HG03442 (cell line): Measurements from ENCODE around the gene CLEC7A.

Experiments used
- ATAC-seq: cut with Tn5 transposase; IDR thresholded peaks from one replicate; pipeline ENCODE4 v1.9.1; 2021; ENCODE audit warnings: mild to moderate bottlenecking, moderate library complexity; ENCODE audit not compliant: unreplicated experiment

The CLEC7A gene

DNA sequence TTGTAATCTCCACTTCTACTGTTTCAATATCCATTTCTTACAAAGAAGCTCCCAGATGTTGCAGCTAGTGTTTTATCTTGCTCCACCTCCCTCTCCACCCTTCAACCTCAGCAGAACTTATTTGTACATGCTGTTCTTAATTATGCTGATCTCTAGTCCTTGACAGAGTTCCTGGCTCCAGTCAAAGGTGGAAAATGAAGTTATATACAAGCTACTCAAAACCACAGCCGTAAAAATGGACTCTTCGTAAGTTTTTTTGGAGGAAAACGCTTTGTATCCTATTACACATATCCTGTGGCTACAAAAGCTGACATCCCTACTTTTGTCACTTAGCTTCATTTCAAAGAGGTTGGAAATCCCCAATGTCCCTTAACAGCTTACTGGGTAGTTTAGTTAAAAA, 32.5 kb downstream of the CLEC7A start:
- ATAC-seq = no peak

DNA sequence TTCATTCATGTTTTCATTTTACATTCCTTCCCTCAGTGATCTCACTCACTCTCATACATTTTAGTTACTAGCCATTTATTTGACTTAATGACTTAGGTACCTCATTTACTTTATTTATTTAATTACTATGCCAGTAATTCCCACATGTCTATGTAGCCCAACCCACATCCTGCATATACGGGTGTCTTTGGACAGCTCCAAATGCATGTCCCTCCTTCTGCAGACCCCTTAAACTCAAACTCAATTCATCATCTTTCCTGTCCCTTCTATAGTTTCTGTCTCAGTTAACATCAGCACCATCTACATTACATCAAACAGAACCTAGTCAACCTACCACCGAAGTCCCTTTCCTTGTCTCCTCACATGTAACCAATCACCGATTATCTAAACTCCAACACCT, 34.0 kb downstream of the CLEC7A start:
- ATAC-seq = no peak

DNA sequence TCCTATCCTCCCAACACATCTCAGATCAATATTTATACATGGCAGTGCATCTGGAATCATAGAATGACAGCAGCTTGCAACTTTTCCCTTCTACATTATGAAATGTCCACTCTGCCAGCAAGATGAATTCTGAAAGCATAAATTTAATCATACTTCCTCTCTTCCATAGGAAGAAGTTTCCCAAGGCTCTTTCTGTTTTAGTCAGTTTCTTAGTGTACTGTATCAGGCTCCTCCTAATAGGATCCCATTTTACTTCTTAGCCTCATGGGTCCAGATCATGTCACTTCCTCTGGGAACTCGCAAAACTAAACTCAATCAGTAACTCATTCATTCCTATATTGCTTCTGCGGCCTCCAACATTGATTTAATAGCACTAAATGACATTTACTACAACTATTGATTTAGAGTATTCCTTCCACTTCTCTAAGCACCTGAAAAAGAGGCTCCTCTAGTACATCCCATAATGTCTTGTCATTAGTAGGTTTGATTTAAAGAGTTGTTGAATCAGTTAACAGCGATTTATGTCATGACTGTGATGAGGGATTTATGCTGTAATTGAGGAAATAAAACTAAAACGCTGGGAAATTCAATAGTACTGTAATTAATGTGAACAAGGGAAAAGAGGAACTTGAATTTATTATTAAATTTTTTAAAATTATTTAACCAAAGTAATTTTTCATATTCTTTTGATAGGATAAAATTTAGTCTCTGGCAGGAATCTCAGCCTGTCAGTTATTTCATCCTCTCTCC, 35.2 kb downstream of the CLEC7A start:
- ATAC-seq = no peak

DNA sequence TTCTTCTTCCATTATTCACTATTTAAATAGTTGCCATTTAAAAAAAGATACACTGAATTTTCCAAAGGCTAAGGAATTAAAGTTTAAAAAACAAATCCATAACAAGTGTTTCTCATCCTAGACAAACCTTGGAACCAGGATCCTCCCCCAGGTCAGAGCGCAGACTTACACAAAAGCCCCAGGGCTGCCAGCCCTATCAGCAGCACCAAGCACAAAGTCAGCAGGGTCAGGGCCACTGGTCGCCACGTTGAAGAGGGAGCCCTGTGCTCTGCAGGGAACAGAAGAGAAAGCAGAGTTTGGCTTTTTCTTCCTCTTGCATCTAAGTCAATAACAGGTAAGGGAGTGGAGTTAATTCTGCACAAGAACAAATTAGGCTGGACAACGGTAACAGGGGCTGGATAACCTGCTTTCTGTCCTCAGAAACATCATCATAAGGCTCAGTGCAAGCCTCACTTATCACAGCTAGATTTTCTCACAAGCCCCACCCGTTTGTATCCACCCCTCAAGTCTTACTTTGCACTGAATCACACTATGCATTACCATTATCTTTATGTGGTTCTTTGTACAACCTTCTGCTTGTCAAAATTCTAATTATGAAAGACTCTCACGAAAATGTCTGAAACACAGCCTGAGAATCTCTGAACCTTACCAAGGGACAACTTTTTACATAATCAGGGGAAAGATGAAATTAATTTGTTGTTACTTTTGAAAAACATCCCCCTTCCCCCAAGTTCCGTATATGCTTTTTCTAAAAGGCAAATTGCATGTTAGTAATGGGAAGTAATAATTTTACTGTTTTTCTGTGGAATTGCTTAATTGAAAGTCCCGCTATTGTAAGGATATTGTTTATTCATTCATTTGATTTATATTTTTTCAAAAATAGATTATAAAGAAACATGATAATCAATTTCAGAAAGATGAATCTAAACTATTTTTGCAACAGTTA, 40.8 kb downstream of the CLEC7A start:
- no peak for ATAC-seq

DNA sequence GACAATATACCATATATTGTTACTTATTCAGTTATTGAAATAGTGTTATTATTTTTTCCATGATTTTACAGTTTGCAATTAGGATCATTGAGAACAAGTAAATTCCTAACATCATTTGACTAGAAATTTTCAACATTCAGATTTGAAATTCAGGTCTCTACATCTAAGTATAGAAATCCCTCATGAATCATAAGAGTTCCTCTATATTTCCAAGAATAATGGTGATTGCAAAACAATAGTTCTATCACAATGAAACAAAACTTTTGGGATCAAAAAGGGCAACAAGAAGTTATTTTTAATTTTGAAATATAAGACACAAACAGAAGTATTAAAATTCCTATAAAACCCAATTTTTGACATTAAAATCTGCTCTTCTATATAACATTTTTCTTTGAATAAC, 42.0 kb downstream of the CLEC7A start:
- ATAC-seq = no peak

DNA sequence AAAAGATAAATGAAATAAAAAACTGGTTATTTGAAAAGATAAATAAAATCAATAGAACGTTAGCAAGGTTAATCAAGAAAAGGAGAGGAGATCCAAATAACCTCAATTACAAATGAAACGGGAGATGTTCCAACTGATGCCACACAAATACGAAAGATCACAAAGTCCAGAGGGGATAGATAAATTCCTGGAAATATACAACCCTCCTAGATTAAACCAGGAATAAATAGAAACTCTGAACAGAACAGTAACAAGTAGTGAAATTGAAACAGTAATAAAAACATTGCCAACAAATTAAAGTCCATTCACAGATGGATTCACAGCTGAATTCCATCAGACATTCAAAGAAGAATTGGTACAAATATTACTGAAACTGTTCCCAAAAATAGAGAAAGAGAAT, 43.6 kb downstream of the CLEC7A start:
- no peak for ATAC-seq

DNA sequence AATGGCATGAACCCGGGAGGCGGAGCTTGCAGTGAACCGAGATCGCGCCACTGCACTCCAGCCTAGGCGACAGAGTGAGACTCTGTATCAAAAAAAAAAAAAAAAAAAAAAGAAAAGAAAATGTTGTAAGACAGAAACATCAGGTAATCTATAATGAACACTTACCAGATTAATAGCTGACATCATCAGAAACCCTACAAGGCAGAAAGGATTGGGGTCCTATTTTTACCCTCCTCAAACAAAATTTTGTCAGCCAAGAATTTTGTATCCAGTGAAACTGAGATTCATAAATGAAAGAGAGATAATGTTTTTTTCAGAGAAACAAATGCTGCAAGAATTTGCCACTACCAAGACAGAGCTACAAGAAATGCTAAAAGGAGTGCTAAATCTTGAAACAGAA, 45.3 kb downstream of the CLEC7A start:
- ATAC-seq = no peak

DNA sequence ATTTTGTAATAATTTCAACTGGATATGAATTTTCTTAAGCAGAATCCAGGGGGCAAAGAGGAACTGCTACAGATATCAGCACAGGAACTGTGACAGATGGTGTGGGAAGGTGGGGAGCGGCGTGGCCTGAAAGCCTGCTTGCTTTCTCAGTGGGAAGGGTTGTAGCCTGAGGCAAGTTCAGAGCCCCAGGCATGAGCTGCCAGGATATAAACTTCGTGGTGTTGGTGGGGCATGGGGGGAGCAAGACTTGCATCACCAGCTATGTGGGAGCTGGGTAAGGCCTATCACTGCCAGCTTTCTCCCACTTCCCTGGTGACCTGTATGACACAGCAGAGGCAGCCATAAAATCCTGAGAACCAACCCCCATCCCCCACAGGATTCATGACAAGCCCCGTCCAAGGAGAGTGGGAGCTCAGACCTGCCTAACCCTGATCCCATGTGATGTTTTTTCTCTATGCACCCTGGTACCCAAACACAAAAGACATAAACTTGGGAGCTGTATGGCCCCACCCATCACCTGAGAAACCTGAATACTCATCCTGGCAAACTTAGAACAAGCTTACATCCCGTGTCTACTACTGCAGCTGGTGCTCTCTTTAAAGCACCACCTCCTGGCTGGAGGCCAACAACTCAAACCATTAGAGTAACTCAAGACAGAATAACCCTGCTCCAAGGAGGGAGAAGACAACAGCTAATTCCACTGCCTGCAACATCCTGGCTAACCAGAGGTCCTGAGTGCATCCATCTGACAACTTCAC, 47.7 kb downstream of the CLEC7A start:
- ATAC-seq = no peak

DNA sequence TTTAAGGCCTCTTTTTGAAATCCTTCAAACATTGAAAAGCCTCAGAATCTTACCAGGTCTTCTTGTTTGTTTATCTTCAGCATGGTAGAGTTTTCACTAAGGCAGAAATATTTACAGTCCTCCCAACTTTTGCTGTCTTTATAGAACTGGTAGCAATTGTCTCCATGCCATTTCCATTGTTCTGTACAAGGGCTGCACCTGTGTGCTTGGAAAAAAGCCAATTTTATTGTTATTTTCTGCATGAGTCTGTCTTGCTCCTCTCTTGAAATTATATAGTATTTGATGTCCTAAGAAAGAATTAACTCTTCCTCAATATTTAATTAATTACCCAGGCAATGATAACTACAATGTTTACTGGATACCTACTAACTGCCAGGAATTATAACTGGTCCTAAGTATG, 54.5 kb downstream of the CLEC7A start:
- no peak for ATAC-seq

DNA sequence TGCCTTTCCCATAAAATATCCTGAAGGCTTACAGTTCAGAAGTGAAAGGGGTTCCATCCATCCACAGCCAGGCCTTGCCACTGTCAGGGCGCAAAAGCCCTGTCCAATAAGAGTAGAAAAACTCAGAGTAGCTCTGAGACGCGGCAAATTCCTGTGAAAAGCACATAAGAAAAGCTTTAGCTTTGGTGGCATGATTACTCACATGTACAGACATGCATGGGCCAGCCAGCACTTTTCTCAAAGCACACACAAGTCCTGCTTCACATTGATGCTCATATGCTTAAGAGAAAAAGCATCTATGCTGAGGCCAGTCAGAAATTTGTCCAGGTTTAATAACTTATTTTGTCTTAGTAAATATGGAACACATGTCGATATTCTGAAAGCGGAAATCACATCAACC, 56.7 kb downstream of the CLEC7A start:
- ATAC-seq = no peak

DNA sequence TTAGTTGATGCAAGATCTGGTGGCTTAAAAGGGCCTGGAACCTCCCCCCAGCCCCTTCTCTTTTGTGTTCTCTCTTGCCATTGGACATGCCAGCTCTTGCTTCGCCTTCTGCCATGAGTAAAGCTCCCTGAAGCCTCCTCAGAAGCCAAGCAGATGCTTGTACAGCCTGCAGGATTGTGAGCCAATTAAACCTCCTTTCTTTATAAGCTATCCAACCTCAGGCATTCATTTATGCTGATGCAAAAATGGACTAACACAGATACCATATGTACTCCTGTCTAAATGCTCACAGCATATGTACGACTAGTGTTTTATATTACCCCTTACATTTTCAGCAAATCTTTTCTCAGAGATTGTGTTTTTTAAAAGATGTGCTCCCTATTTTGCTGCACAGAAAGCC, 57.9 kb downstream of the CLEC7A start:
- no peak for ATAC-seq

DNA sequence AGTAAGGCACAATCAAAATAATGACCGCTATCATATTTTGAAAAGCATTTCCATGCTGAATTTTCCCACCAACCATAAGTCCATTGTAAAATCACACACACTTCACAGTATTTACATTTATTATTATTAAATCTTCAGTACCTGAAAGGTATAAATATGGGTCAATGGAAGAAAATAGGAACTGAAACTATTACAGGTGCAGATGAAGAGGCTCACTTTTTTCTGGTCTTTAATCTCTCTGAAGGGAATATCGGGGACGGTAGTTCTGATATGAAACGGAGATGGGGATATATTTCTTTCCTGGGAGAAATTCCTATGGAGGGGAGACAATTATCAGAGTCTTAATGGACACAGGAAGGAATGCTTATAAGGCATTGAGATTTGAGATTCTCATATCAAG, 59.6 kb downstream of the CLEC7A start:
- no peak for ATAC-seq

DNA sequence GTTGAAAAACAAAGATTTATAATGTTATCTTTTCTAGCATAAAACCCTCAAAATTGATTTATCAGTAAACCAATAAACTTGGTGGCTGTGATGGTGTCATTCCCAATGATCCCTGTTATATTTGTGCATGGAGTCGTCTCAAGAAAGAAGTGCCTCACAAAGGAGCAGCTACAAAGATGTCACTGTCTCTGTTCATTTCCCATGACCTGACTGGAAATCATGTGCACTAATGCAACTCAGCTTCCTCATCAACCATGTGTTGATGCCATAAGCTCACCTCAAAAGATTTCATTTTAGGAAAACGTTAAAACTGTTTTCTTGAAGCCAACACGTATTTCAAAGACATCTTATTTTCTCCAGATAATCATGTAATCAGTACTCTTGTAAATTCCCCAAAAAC, 60.0 kb downstream of the CLEC7A start:
- no peak for ATAC-seq

DNA sequence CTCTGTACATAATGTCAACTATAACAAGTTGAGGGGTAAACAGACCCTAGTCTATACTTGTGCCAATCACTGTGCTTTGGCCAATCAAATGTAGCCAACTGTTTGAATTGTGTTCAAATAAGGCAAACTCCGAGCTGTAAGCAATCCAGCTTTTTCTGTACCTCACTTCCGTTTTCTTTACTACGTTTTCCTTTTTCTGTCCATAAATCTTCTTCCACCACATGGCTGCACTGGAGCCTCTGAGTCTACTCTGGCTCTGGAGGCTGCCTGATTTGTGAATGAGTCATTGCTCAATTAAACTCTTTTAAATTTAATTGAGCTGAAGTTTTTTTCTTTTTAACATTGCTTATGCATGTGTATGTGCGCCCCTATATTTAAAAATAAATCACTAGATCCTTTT, 60.9 kb downstream of the CLEC7A start:
- no peak for ATAC-seq

DNA sequence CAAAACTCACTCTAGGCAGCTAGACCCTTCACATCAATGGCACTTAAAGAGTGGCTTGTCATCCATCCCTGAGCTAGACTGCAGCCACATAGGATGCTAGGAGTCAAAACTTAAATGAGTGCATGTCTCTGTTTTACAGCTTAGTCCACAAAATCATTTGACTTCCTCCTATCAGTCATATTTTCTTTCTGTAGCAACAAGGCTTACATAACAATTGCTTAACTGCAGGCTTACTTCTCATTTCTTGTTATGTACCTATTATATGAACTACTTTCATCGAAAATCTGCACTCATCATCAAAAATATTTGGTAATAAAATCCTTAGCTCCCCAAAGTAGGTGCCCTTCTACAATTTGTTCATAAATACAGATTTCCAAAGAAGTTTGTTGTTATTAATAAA, 61.4 kb downstream of the CLEC7A start:
- no peak for ATAC-seq

DNA sequence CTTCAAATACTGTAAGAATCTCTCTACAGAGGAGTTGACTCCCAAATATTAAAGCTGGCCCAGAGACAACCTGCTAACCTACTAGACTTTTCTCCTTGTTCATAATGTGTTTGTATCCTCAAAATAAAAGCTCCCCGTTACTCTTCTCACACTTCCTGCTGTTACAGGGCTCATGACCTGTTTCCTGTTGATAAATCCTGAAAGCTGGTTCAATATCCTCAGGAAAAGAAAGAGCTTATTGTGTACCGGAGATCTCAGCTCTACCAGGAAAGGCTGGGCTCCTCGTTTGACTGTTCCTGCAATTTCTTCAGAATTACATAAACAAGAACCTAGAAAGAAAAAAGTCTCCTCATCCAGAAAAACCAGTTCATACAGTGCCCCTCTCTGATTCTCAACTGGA, 62.1 kb downstream of the CLEC7A start:
- ATAC-seq = no peak

DNA sequence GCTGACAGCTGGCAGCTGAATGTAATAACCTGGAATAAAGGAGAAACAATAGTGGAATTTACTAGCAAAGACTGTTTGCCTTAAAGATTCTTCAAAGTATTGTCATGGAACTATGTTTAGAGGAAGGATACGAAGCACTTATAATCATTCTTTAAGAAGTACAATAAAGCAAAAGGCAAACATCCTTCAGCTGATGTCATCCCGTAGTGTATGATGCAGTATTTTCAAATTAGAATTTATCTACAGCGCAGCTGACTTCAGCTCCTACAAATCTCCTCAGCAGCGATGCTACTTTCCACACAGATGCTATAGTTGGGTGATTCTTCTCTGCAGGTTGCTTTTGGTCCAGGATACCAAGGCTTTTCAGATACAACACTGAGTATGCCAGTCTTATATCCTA, 62.7 kb downstream of the CLEC7A start:
- ATAC-seq = no peak
